ENCODE results near the gene DSE.

Gene DSE

GRCh38 chr6:116458264-116458663, 87.5 kb downstream of the DSE start:
- DNase-seq (ENCODE audit: low read depth) = no peak
- no peak overlapping the region for H3K4me3 ChIP-seq (ENCODE audit: control insufficient read depth, low read depth, low read length)
- no peak for TF ChIP-seq CTCF (conservative IDR thresholded peaks at IDR 0.05; ENCODE audit: control insufficient read depth, insufficient read depth, low read depth, low read length)

- no peak for TF ChIP-seq CTCF (conservative IDR thresholded peaks at IDR 0.05; ENCODE audit: control insufficient read depth, insufficient read depth, low read depth, low read length)
These were observed 89.2 kb downstream of the DSE start for GRCh38 chr6:116459927-116460326.

GRCh38 chr6:116461331-116461931, 90.7 kb downstream of the DSE start, which contains the start of gene CALHM6:
Gene CALHM6, plus strand, starts transcription at chr6:116461375. Its CDS starts 555 bp downstream, at chr6:116461930.
- TF ChIP-seq CTCF (conservative IDR thresholded peaks at IDR 0.05; ENCODE audit: control insufficient read depth, insufficient read depth, low read depth, low read length) = no peak
- no peak for DNase-seq (ENCODE audit: low read depth)
- peak within 1 kb of the TSS; percentile 31 for H3K4me3 ChIP-seq (ENCODE audit: control insufficient read depth, low read depth, low read length)

More at GRCh38 chr6:116459927-116460326, 89.2 kb downstream of the DSE start:
- DNase-seq (ENCODE audit: low read depth) = peak; percentile 8
- H3K4me3 ChIP-seq (ENCODE audit: control insufficient read depth, low read depth, low read length) = no peak overlapping the region

- DNase-seq (ENCODE audit: low read depth) = peak; percentile 52
- peak overlapping the region; percentile 31 for H3K4me3 ChIP-seq (ENCODE audit: control insufficient read depth, low read depth, low read length)
- TF ChIP-seq CTCF (conservative IDR thresholded peaks at IDR 0.05; ENCODE audit: control insufficient read depth, insufficient read depth, low read depth, low read length) = no peak
These were observed 91.5 kb downstream of the DSE start for GRCh38 chr6:116461932-116462885.

DNA sequence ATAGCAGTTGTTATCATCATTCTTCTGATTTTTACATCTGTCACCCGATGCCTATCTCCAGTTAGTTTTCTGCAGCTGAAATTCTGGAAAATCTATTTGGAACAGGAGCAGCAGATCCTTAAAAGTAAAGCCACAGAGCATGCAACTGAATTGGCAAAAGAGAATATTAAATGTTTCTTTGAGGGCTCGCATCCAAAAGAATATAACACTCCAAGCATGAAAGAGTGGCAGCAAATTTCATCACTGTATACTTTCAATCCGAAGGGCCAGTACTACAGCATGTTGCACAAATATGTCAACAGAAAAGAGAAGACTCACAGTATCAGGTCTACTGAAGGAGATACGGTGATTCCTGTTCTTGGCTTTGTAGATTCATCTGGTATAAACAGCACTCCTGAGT, 92.6 kb downstream of the DSE start:
- no peak for DNase-seq (ENCODE audit: low read depth)
- TF ChIP-seq CTCF (conservative IDR thresholded peaks at IDR 0.05; ENCODE audit: control insufficient read depth, insufficient read depth, low read depth, low read length) = no peak
- no peak overlapping the region for H3K4me3 ChIP-seq (ENCODE audit: control insufficient read depth, low read depth, low read length)

GRCh38 chr6:116465246-116465645, 94.5 kb downstream of the DSE start:
- no peak for TF ChIP-seq CTCF (conservative IDR thresholded peaks at IDR 0.05; ENCODE audit: control insufficient read depth, insufficient read depth, low read depth, low read length)
- no peak for DNase-seq (ENCODE audit: low read depth)
- no peak overlapping the region for H3K4me3 ChIP-seq (ENCODE audit: control insufficient read depth, low read depth, low read length)
